GM12878 (cell line): ENCODE measurements around the gene TGFB1I1. TPM values are rescaled to one million over a fixed set of nuclear protein-coding genes. Genes with fewer than 3 reads are reported as not detected.

ENCODE experiments used
- ATAC-seq: fragments of 200-7000 bp; cut with Tn5 transposase; 3 replicates; pipeline ENCODE4 v1.9.1; 2020; ENCODE audit warnings: mild to moderate bottlenecking, moderate library complexity
- BruUV-seq: library from RNA; stranded (reverse); fragments of 400-500 nt; replicated peaks from 2 replicates; lab custom pipeline; 2021; lab: Mats Ljungman, UMichigan
- CTCF ChIA-PET: fragments of 300-600 bp; sonication (Branson Sonifier 250); formaldehyde crosslinking; extraction: SDS; loops from one replicate; lab custom pipeline; 2021; ENCODE audit warnings: inconsistent platforms; lab: Yijun Ruan, JAX
- POLR2A ChIA-PET: fragments of 350-600 bp; formaldehyde crosslinking; extraction: SDS; loops from one replicate; lab custom pipeline; 2021; ENCODE audit warnings: inconsistent platforms; lab: Charles Lee
- RAD21 ChIA-PET: fragments of 300-600 bp; sonication (Branson Sonifier 250); formaldehyde crosslinking; loops from one replicate; lab custom pipeline; 2023; ENCODE audit warnings: antibody characterized with exemption; ENCODE audit not compliant: unreplicated experiment; lab: Charles Lee
- SMC1A ChIA-PET: fragments of 300-600 bp; sonication (Branson Sonifier 250); formaldehyde crosslinking; loops from one replicate; lab custom pipeline; 2023; ENCODE audit not compliant: unreplicated experiment, uncharacterized antibody; lab: Charles Lee
- DNase-seq: peaks from one replicate; pipeline ENCODE4 v3.0.0-alpha.2; 2011; ENCODE audit warnings: low read depth, low spot score
- FAIRE-seq: peaks from 3 replicates; lab custom pipeline; 2011; peaks lifted over from hg19 to GRCh38; lab: Jason Lieb, UNC
- H2AFZ ChIP-seq: 2 replicates; pipeline ENCODE4 v1.6.0; 2011; ENCODE audit warnings: low read depth, low read length, control low read depth; ENCODE audit not compliant: control insufficient read depth
- H3K27ac ChIP-seq: 2 replicates; pipeline ENCODE4 v1.5.1; 2011; ENCODE audit warnings: control low read depth; ENCODE audit not compliant: control insufficient read depth, insufficient read depth
- H3K27me3 ChIP-seq, 2 experiments: replicated peaks in 1 of 2; 2 replicates each; pipeline versions ENCODE4 v1.6.0 to v1.6.1; 2011; ENCODE audit warnings: low read length in 1 of 2; ENCODE audit not compliant: control insufficient read depth in 2 of 2, insufficient read depth in 2 of 2
- H3K36me3 ChIP-seq, 2 experiments: 2 replicates each; pipeline ENCODE4 v1.5.1; 2011; ENCODE audit warnings: low read length in 1 of 2; ENCODE audit not compliant: control insufficient read depth in 2 of 2, insufficient read depth in 2 of 2
- H3K4me1 ChIP-seq: 2 replicates; pipeline ENCODE4 v1.6.1; 2011; ENCODE audit warnings: mild to moderate bottlenecking, low read length, moderate library complexity, mixed read lengths; ENCODE audit not compliant: control insufficient read depth, insufficient read depth
- H3K4me2 ChIP-seq: 2 replicates; pipeline ENCODE4 v1.6.0; 2011; ENCODE audit warnings: control low read depth; ENCODE audit not compliant: control insufficient read depth, insufficient read depth
- H3K4me3 ChIP-seq: fragments of 200-600 bp; sonication (generic); 2 replicates; pipeline ENCODE4 v1.5.1; 2016
- H3K79me2 ChIP-seq: 2 replicates; pipeline ENCODE4 v1.6.0; 2011; ENCODE audit warnings: low read length; ENCODE audit not compliant: control insufficient read depth, insufficient read depth
- H3K9ac ChIP-seq: 2 replicates; pipeline ENCODE4 v1.8.0; 2011; ENCODE audit warnings: low read length, control low read depth, mixed read lengths; ENCODE audit not compliant: control insufficient read depth, insufficient read depth
- H3K9me3 ChIP-seq: replicated peaks from 3 replicates; pipeline ENCODE4 v1.5.1; 2011; ENCODE audit warnings: mild to moderate bottlenecking, low read length; ENCODE audit not compliant: control insufficient read depth, insufficient read depth
- H4K20me1 ChIP-seq: 2 replicates; pipeline ENCODE4 v1.6.0; 2011; ENCODE audit not compliant: control insufficient read depth, insufficient read depth
- CREB1 ChIP-seq: IDR thresholded peaks from 2 replicates; pipeline ENCODE4 v1.6.1; 2012; ENCODE audit warnings: low read depth, mild to moderate bottlenecking, inconsistent platforms
- ESRRA ChIP-seq: IDR thresholded peaks from 2 replicates; pipeline ENCODE4 v1.6.1; 2012; ENCODE audit warnings: mild to moderate bottlenecking, low read length, improper control_type of control experiment
- PAX5 ChIP-seq: IDR thresholded peaks from 2 replicates; pipeline ENCODE4 v1.6.1; 2011; ENCODE audit warnings: low read depth, low read length, borderline replicate concordance
- POLR2A ChIP-seq: IDR thresholded peaks from 2 replicates; pipeline ENCODE4 v1.6.1; 2011; ENCODE audit warnings: low read depth, mild to moderate bottlenecking, low read length
- SMAD5 ChIP-seq: IDR thresholded peaks from 2 replicates; pipeline ENCODE4 v1.6.1; 2016; ENCODE audit warnings: antibody characterized with exemption, low read depth
- WGBS: methylation state at CpG from one replicate; pipeline ENCODE4 v1.1.6; 2016; ENCODE audit warnings: low lambda C conversion rate; ENCODE audit not compliant: insufficient replicate concordance, insufficient coverage; ENCODE audit errors: missing lambda C conversion rate; 5-methylcytosine and 5-hydroxymethylcytosine counted together
- in situ Hi-C: fragments of 300-500 bp; cut with MboI; formaldehyde crosslinking; loops from 9 replicates; pipeline ENCODE4 v1.14.3; 2018; ENCODE audit warnings: mixed read lengths
- intact Hi-C: fragments of 100-400 bp; cut with micrococcal nuclease; formaldehyde crosslinking; loops from one replicate; pipeline ENCODE4 v1.14.2; 2022; ENCODE audit not compliant: unreplicated experiment
- polyA plus RNA-seq, 11 experiments: library from polyadenylated mRNA; depleted of rRNA in 4 of 11; unstranded in 6 of 11; stranded (reverse) in 5 of 11; fragments of >200 nt; fragmentation: Nextera tagmentation in 4 of 11; fragmentation: Illumina TruSeq in 1 of 11; extraction: Ambion mirVana in 4 of 11; extraction: Trizol in 1 of 11; gene quantifications; 1 replicate in 1 of 11; 2 replicates in 10 of 11; pipeline versions ENCODE4 v1.2.1 to v1.2.3, GENCODE V29; 2011 to 2016; ENCODE audit warnings: inconsistent platforms in 2 of 11, missing spikeins in 2 of 11, low read depth in 1 of 11
- total RNA-seq, 4 experiments: library from RNA; depleted of rRNA in 3 of 4; stranded (reverse); fragments of >200 nt in 3 of 4; fragmentation: Illumina TruSeq in 1 of 4; extraction: Trizol in 1 of 4; gene quantifications; 2 replicates each; pipeline versions ENCODE4 v1.2.1 to v1.2.3, GENCODE V29; 2013 to 2021
- TF ChIP-seq, protein P1 (sequence below): fragments of 450-650 bp; formaldehyde crosslinking; IDR thresholded peaks from 2 replicates; pipeline ENCODE4 v1.5.0; 2022; ENCODE audit warnings: mild to moderate bottlenecking, missing genetic modification characterization
- TF ChIP-seq, protein P2 (sequence below): fragments of 450-650 bp; IDR thresholded peaks from 2 replicates; pipeline ENCODE4 v1.6.1; 2017; ENCODE audit warnings: mild to moderate bottlenecking, moderate library complexity
- TF ChIP-seq, protein P3 (sequence below): IDR thresholded peaks from 2 replicates; pipeline ENCODE4 v1.6.1; 2012; ENCODE audit warnings: low read depth, low read length, improper control_type of control experiment
- TF ChIP-seq, protein P4 (sequence below): fragments of 450-650 bp; IDR thresholded peaks from 2 replicates; pipeline ENCODE4 v1.6.1; 2017; ENCODE audit warnings: antibody characterized with exemption, mild to moderate bottlenecking, moderate library complexity

Gene TGFB1I1
- total and polyA plus RNA-seq, 10 of the 15 experiments (the other 5 are each of a cell fraction or from before 2014, with no cell fraction given) = 0.13 to 2.3 (median 0.41) TPM; not detected in 2

DNA sequence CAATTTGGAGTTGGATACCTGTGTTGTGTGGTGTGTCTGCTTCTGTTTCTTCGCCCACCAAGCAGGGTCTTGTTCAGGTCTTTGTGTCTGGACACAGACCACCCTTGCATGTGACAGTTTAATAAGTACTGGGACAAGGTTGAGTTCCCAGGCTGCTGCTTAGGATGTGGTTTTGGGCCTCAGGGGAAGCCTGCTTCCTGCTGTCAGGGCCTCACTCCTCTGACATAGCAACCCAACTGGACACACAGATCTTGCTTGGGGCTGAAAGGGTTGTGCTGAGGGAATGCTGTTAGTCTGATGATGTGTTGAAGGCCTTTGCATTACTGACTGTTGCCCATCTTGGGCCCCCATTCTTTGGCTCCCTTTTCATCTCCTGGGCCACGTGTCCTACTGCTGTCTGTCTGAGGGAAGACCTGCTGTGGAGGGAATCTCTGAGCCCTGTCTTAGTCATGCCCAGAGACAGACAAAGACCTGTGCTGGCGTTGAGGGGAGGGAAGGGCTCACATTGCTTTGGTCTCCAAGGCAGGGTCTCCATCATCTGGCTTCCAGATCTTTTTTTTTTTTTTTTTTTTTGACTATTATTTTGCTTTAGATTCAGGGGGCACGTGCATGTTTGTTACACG lies 4.7 kb upstream of the TGFB1I1 start:
- H3K9ac ChIP-seq = no peak overlapping the region
- no peak overlapping the region for H2AFZ ChIP-seq
- peaks cover 0 to 14% of the 10 kb centered on the region in 2 experiments; a peak in 3 of 4 replicates for H3K36me3 ChIP-seq
- H4K20me1 ChIP-seq = no peaks in the 10 kb centered on the region
- H3K79me2 ChIP-seq = no peaks in the 10 kb centered on the region
- peak overlapping the region; percentile 7; the same call in 1 of the 2 replicates for H3K27ac ChIP-seq
- H3K4me1 ChIP-seq = 0 out of 2 replicates have a peak, but pooled peaks cover 4% of the 10 kb centered on the region
- in situ Hi-C loops (no loop called here), intact Hi-C loops (no loop called here)
- H3K9me3 ChIP-seq = no peaks in the 10 kb centered on the region
- WGBS = 35% methylated on average over 4 of the region's 5 CpGs
- RAD21 ChIA-PET = no interaction called here
- no peaks in the 10 kb centered on the region; a peak in 1 of 4 replicates for H3K27me3 ChIP-seq
- H3K4me2 ChIP-seq = no peak overlapping the region
- no peak overlapping the region for H3K4me3 ChIP-seq
- ATAC-seq (peak; percentile 71), FAIRE-seq (peak; percentile 23), DNase-seq (no peak)
- SMC1A ChIA-PET = no interaction called here
- no TSS peak for BruUV-seq
- POLR2A ChIA-PET = no interaction called here
- CTCF ChIA-PET = no interaction called here
- TF ChIP-seq SMAD5 (no peak), POLR2A (0 out of 2 replicates have a peak, but pooled peaks have one; percentile 28), ESRRA (no peak), PAX5 (no peak), CREB1 (0 out of 2 replicates have a peak, but pooled peaks have one; percentile 13)
- TF ChIP-seq, protein P1, sequence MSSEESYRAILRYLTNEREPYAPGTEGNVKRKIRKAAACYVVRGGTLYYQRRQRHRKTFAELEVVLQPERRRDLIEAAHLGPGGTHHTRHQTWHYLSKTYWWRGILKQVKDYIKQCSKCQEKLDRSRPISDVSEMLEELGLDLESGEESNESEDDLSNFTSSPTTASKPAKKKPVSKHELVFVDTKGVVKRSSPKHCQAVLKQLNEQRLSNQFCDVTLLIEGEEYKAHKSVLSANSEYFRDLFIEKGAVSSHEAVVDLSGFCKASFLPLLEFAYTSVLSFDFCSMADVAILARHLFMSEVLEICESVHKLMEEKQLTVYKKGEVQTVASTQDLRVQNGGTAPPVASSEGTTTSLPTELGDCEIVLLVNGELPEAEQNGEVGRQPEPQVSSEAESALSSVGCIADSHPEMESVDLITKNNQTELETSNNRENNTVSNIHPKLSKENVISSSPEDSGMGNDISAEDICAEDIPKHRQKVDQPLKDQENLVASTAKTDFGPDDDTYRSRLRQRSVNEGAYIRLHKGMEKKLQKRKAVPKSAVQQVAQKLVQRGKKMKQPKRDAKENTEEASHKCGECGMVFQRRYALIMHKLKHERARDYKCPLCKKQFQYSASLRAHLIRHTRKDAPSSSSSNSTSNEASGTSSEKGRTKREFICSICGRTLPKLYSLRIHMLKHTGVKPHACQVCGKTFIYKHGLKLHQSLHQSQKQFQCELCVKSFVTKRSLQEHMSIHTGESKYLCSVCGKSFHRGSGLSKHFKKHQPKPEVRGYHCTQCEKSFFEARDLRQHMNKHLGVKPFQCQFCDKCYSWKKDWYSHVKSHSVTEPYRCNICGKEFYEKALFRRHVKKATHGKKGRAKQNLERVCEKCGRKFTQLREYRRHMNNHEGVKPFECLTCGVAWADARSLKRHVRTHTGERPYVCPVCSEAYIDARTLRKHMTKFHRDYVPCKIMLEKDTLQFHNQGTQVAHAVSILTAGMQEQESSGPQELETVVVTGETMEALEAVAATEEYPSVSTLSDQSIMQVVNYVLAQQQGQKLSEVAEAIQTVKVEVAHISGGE = no peak
- TF ChIP-seq, protein P2, sequence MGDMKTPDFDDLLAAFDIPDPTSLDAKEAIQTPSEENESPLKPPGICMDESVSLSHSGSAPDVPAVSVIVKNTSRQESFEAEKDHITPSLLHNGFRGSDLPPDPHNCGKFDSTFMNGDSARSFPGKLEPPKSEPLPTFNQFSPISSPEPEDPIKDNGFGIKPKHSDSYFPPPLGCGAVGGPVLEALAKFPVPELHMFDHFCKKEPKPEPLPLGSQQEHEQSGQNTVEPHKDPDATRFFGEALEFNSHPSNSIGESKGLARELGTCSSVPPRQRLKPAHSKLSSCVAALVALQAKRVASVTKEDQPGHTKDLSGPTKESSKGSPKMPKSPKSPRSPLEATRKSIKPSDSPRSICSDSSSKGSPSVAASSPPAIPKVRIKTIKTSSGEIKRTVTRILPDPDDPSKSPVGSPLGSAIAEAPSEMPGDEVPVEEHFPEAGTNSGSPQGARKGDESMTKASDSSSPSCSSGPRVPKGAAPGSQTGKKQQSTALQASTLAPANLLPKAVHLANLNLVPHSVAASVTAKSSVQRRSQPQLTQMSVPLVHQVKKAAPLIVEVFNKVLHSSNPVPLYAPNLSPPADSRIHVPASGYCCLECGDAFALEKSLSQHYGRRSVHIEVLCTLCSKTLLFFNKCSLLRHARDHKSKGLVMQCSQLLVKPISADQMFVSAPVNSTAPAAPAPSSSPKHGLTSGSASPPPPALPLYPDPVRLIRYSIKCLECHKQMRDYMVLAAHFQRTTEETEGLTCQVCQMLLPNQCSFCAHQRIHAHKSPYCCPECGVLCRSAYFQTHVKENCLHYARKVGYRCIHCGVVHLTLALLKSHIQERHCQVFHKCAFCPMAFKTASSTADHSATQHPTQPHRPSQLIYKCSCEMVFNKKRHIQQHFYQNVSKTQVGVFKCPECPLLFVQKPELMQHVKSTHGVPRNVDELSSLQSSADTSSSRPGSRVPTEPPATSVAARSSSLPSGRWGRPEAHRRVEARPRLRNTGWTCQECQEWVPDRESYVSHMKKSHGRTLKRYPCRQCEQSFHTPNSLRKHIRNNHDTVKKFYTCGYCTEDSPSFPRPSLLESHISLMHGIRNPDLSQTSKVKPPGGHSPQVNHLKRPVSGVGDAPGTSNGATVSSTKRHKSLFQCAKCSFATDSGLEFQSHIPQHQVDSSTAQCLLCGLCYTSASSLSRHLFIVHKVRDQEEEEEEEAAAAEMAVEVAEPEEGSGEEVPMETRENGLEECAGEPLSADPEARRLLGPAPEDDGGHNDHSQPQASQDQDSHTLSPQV = no peak
- TF ChIP-seq, protein P3, sequence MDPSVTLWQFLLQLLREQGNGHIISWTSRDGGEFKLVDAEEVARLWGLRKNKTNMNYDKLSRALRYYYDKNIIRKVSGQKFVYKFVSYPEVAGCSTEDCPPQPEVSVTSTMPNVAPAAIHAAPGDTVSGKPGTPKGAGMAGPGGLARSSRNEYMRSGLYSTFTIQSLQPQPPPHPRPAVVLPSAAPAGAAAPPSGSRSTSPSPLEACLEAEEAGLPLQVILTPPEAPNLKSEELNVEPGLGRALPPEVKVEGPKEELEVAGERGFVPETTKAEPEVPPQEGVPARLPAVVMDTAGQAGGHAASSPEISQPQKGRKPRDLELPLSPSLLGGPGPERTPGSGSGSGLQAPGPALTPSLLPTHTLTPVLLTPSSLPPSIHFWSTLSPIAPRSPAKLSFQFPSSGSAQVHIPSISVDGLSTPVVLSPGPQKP = no peak
- TF ChIP-seq, protein P4, sequence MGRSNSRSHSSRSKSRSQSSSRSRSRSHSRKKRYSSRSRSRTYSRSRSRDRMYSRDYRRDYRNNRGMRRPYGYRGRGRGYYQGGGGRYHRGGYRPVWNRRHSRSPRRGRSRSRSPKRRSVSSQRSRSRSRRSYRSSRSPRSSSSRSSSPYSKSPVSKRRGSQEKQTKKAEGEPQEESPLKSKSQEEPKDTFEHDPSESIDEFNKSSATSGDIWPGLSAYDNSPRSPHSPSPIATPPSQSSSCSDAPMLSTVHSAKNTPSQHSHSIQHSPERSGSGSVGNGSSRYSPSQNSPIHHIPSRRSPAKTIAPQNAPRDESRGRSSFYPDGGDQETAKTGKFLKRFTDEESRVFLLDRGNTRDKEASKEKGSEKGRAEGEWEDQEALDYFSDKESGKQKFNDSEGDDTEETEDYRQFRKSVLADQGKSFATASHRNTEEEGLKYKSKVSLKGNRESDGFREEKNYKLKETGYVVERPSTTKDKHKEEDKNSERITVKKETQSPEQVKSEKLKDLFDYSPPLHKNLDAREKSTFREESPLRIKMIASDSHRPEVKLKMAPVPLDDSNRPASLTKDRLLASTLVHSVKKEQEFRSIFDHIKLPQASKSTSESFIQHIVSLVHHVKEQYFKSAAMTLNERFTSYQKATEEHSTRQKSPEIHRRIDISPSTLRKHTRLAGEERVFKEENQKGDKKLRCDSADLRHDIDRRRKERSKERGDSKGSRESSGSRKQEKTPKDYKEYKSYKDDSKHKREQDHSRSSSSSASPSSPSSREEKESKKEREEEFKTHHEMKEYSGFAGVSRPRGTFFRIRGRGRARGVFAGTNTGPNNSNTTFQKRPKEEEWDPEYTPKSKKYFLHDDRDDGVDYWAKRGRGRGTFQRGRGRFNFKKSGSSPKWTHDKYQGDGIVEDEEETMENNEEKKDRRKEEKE = no peak
